GM19395 (cell line): ENCODE measurements around the gene CWC25.
"Not testable (repeated sequence)": the region's sequence is repeated elsewhere in the genome, so short reads cannot be mapped to it uniquely, and the experiment has no call there.

Experiments
- ATAC-seq: cut with Tn5 transposase; IDR thresholded peaks from one replicate; pipeline ENCODE4 v1.9.1; 2021; ENCODE audit warnings: mild to moderate bottlenecking, moderate library complexity; ENCODE audit not compliant: unreplicated experiment

Gene CWC25

GRCh38 chr17:38824899-38825761 is at the start of gene CWC25:
Gene CWC25, minus strand, starts transcription at chr17:38825321. Its CDS starts 138 bp downstream, at chr17:38825183.
- ATAC-seq: peak; percentile 76

- ATAC-seq: no peak
These were observed 48.7 kb upstream of the CWC25 start for GRCh38 chr17:38873640-38874380.

GRCh38 chr17:38872671-38873385 is 47.7 kb upstream of the CWC25 start:
- ATAC-seq: no peak

- ATAC-seq: no peak
These were observed 46.9 kb upstream of the CWC25 start for GRCh38 chr17:38872027-38872511.

- ATAC-seq: no peak
These were observed 46.3 kb upstream of the CWC25 start for GRCh38 chr17:38871247-38872015.

- ATAC-seq: no peak
These were observed 45.4 kb upstream of the CWC25 start for GRCh38 chr17:38870259-38871165.

GRCh38 chr17:38869526-38870258 is 44.6 kb upstream of the CWC25 start, which contains the start of gene LASP1:
Gene LASP1, plus strand, starts transcription at chr17:38870058. Its CDS starts 132 bp downstream, at chr17:38870190.
- peak; percentile 38 for ATAC-seq

- peak; percentile 41 for ATAC-seq
These were observed 43.9 kb upstream of the CWC25 start for GRCh38 chr17:38868817-38869525.

GRCh38 chr17:38867968-38868816 is 43.1 kb upstream of the CWC25 start:
- no peak for ATAC-seq

GRCh38 chr17:38867179-38867967 is 42.3 kb upstream of the CWC25 start:
- no peak for ATAC-seq

GRCh38 chr17:38864636-38865398 is 39.7 kb upstream of the CWC25 start:
- no peak for ATAC-seq

- no peak for ATAC-seq
These were observed 36.3 kb upstream of the CWC25 start for GRCh38 chr17:38861399-38861843.

- ATAC-seq: no peak
These were observed 32.1 kb upstream of the CWC25 start for GRCh38 chr17:38857271-38857670.

- not testable (repeated sequence) for ATAC-seq
These were observed 30.1 kb upstream of the CWC25 start for GRCh38 chr17:38855101-38855714.
